Measurements from ENCODE around the gene MOGAT3. TPM values are rescaled to one million over a fixed set of nuclear protein-coding genes. Genes with fewer than 3 reads are reported as not detected.

MOGAT3 gene
- total RNA-seq, 1 experiment from 2014 or later = 6.3 TPM

DNA sequence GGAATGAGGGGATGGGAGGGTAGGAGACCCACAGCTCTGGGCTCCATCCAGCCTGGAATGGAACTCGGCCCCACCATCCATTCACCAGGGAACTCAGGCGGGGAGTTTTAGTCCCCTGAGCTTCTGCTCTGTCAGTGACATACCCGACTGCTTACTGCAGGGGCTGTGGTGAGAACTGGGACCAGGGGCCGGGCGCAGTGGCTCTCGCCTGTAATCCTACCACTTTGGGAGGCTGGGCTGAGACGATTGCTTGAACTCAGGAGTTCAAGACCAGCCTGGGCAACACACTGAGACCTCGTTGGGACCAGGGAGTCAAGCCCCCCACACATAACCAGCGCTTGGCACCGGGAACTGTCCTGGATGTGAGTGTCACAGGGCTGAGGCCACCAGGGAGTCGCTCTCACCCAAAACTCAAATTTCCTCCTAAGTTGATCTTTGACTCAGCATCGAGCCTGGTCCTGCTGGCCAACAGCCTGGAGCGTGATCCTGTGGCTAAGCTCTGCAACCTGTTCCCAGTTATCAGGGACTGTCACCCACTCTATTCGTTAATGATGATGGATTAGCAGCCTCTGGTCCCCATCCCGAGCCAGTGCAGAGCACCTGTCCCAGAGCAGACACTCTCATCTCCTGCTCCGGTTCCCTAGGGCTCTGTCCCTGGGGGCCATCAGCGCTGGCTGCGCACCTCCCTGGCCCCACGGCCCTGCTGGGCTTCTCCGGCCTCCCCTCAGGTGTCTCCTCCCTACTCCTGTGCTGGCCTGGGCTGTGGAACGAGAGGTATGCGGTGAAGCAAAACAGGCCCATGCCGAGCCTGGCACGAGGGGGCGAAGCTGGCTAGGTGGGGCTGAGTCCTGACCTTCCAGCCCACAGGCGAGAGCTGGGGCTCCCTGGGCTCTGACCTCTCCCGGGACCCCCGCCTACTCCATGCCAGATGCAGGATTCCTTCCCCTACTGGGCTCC lies 37.7 kb upstream of the MOGAT3 start:
- peak in 1 of 2 experiments; percentile 79 for DNase-seq
- Mint-ChIP-seq H3K27ac (ENCODE audit: unreplicated experiment) (no peak overlapping the region), H3K36me3 (ENCODE audit: insufficient read depth, unreplicated experiment) (peaks cover 24% of the 10 kb centered on the region), H3K27me3 (ENCODE audit: insufficient read depth, unreplicated experiment) (no peaks in the 10 kb centered on the region), H3K4me3 (ENCODE audit: unreplicated experiment) (peak overlapping the region; percentile 7), H3K4me1 (ENCODE audit: low read depth, unreplicated experiment) (peaks cover 4% of the 10 kb centered on the region), H3K9me3 (ENCODE audit: unreplicated experiment) (no peaks in the 10 kb centered on the region)
- H3K36me3 ChIP-seq (ENCODE audit: control insufficient read depth, insufficient read depth, low read length) = no peaks in the 10 kb centered on the region; the same call in 1 of the 2 replicates
- TF ChIP-seq, protein P1, sequence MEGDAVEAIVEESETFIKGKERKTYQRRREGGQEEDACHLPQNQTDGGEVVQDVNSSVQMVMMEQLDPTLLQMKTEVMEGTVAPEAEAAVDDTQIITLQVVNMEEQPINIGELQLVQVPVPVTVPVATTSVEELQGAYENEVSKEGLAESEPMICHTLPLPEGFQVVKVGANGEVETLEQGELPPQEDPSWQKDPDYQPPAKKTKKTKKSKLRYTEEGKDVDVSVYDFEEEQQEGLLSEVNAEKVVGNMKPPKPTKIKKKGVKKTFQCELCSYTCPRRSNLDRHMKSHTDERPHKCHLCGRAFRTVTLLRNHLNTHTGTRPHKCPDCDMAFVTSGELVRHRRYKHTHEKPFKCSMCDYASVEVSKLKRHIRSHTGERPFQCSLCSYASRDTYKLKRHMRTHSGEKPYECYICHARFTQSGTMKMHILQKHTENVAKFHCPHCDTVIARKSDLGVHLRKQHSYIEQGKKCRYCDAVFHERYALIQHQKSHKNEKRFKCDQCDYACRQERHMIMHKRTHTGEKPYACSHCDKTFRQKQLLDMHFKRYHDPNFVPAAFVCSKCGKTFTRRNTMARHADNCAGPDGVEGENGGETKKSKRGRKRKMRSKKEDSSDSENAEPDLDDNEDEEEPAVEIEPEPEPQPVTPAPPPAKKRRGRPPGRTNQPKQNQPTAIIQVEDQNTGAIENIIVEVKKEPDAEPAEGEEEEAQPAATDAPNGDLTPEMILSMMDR (IDR thresholded peaks at IDR 0.05; ENCODE audit: insufficient read depth in 1 of 2, low read depth in 1 of 2, low read length in 1 of 2, severe bottlenecking in 1 of 2, unreplicated experiment in 1 of 2) = no peak
- no peaks in the 10 kb centered on the region for H3K27me3 ChIP-seq (replicated peaks; ENCODE audit: control insufficient read depth, insufficient read depth, low read length)
- ChIA-PET CTCF (interaction anchor here (0.5 to 1.8 kb wide), 3 partner anchors 38 to 124 kb away, joined by 3 to 6 read pairs (median 5); partner anchors contain the start of gene COL26A1), POLR2A (interaction anchor here (0.5 to 0.7 kb wide), 2 partner anchors 29 to 54 kb away, joined by 3 to 10 read pairs; no protein-coding TSS in a partner anchor)
- intact Hi-C loops (cut with micrococcal nuclease; ENCODE audit: unreplicated experiment) = no loop called here
- H3K9me3 ChIP-seq = no peaks in the 10 kb centered on the region
- peaks cover 13% of the 10 kb centered on the region for H3K4me1 ChIP-seq
- H3K4me3 ChIP-seq (ENCODE audit: low read depth, low read length) = no peak overlapping the region
- BruUV-seq (replicated peaks) = no TSS peak

DNA sequence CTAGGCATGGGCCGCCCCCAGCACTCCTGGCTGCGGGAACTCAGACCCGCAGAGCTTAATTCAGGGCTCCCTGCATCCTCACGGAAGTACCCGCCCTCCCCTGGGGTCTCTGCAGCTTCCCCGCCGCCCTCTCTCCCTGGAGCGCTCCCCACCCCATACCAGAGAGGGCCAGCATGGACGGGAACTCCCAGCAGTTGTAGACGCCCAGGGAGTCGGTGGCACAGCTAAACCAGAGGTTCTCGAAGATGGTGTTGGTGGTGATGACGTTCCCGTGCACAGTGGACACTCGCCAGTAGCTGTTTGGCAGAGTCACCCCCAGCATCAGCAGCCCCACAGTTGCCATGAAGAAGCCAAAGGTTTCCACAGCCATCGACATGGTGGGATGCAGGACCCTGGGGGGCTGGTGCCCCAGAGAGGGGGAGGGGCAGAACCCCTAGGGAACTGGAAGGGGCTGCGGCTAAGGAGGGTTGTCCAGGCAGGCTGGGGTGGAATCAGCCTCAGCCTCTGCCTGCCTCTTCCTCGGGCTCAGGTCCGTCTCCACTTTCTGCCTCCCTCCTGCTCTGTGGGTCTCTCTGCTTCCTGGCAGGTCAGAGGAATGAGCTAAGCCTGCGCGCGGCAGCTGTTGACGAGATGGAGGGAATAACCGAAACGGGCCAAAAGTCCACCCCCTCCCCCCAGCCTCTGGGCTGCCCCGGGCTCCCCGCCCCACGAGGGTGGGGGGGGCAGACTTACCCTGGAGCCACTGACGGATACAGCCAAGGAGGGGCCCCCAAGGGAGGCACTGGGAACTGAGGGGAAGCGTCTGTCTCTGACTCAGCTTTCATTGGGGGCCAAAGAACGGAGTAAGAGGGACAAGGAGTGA lies 36.6 kb upstream of the MOGAT3 start, which contains the start of gene CLDN15:
Gene CLDN15, minus strand, starts transcription at position 597 of the 862 bp plus-strand sequence. Its CDS starts 221 bp downstream, at position 376.
- H3K27me3 ChIP-seq (replicated peaks; ENCODE audit: control insufficient read depth, insufficient read depth, low read length) = no peaks in the 10 kb centered on the region
- ChIA-PET POLR2A (interaction anchor here (0.5 to 0.7 kb wide), 2 partner anchors 28 to 55 kb away, joined by 3 to 10 read pairs; no protein-coding TSS in a partner anchor), CTCF (interaction anchor here (0.6 to 1.8 kb wide), 3 partner anchors 37 to 45 kb away, joined by 3 to 6 read pairs (median 4); no protein-coding TSS in a partner anchor)
- H3K9me3 ChIP-seq = no peaks in the 10 kb centered on the region
- no peak within 1 kb of the TSS for H3K4me3 ChIP-seq (ENCODE audit: low read depth, low read length)
- no peaks in the 10 kb centered on the region for H3K27me3 Mint-ChIP-seq (ENCODE audit: insufficient read depth, unreplicated experiment)
- BruUV-seq (replicated peaks) = no TSS peak
- H3K27ac Mint-ChIP-seq (ENCODE audit: unreplicated experiment) = no peak within 1 kb of the TSS
- peaks cover 27% of the 10 kb centered on the region for H3K36me3 Mint-ChIP-seq (ENCODE audit: insufficient read depth, unreplicated experiment)
- DNase-seq = peak in 1 of 2 experiments; percentile 60
- peaks cover 14% of the 10 kb centered on the region for H3K4me1 ChIP-seq
- TF ChIP-seq, protein P1 (IDR thresholded peaks at IDR 0.05; ENCODE audit: insufficient read depth in 1 of 2, low read depth in 1 of 2, low read length in 1 of 2, severe bottlenecking in 1 of 2, unreplicated experiment in 1 of 2) = no peak
- no peaks in the 10 kb centered on the region; the same call in 1 of the 2 replicates for H3K36me3 ChIP-seq (ENCODE audit: control insufficient read depth, insufficient read depth, low read length)
- intact Hi-C loops (cut with micrococcal nuclease; ENCODE audit: unreplicated experiment) = no loop called here
- peak within 1 kb of the TSS; percentile 7 for H3K4me3 Mint-ChIP-seq (ENCODE audit: unreplicated experiment)
- peaks cover 11% of the 10 kb centered on the region for H3K4me1 Mint-ChIP-seq (ENCODE audit: low read depth, unreplicated experiment)
- no peaks in the 10 kb centered on the region for H3K9me3 Mint-ChIP-seq (ENCODE audit: unreplicated experiment)

All from Caco-2 (cell line).